ENCODE results near the gene ELMO1. TPM values are rescaled to one million over a fixed set of nuclear protein-coding genes. Genes with fewer than 3 reads are reported as not detected.

ELMO1 gene
- total and polyA plus RNA-seq, 2 of the 13 experiments (the other 11 are each of a cell fraction or from before 2014, with no cell fraction given), result 0.11 to 0.17 TPM

- TF ChIP-seq ZNF329 (CRISPR knock-in tag; IDR thresholded peaks at IDR 0.05; ENCODE audit: low read depth), result no peak
- TF ChIP-seq ZNF841 (CRISPR knock-in tag; IDR thresholded peaks at IDR 0.05; ENCODE audit: borderline replicate concordance), result 0 out of 2 replicates have a peak, but pooled peaks have one; percentile 24
- 0 out of 2 replicates have a peak, but pooled peaks have one; percentile 27 for TF ChIP-seq SNAPC2 (CRISPR knock-in tag; IDR thresholded peaks at IDR 0.05)
- TF ChIP-seq PRDM10 (CRISPR knock-in tag; IDR thresholded peaks at IDR 0.05; ENCODE audit: low read depth), result peak; percentile 54; the same call in 1 of the 2 replicates
- no peak for TF ChIP-seq ZNF235 (CRISPR knock-in tag; IDR thresholded peaks at IDR 0.05; ENCODE audit: borderline replicate concordance)
- TF ChIP-seq FOXM1 (CRISPR knock-in tag; IDR thresholded peaks at IDR 0.05), result no peak
- no peak for TF ChIP-seq ETV6 (CRISPR knock-in tag; conservative IDR thresholded peaks at IDR 0.05)
- TF ChIP-seq FOXO1 (CRISPR knock-in tag; IDR thresholded peaks at IDR 0.05), result peak; percentile 96
- TF ChIP-seq MED8 (CRISPR knock-in tag; IDR thresholded peaks at IDR 0.05; ENCODE audit: insufficient replicate concordance), result peak; percentile 86
- peak; percentile 95 for TF ChIP-seq TEAD3 (CRISPR knock-in tag; optimal IDR thresholded peaks at IDR 0.05; ENCODE audit: borderline replicate concordance)
- peak; percentile 76; the same call in 1 of the 2 replicates for TF ChIP-seq ZNF281 (CRISPR knock-in tag; IDR thresholded peaks at IDR 0.05; ENCODE audit: borderline replicate concordance)
- peak; percentile 86 for TF ChIP-seq SIX4 (CRISPR knock-in tag; IDR thresholded peaks at IDR 0.05)
- peak; percentile 69; the same call in 1 of the 2 replicates for TF ChIP-seq MEIS1 (CRISPR knock-in tag; IDR thresholded peaks at IDR 0.05; ENCODE audit: borderline replicate concordance)
- peak; percentile 92; the same call in 1 of the 2 replicates for TF ChIP-seq STAT5B (CRISPR knock-in tag; IDR thresholded peaks at IDR 0.05)
- peak; percentile 99 for TF ChIP-seq ARID5B (CRISPR knock-in tag; IDR thresholded peaks at IDR 0.05)
- peak; percentile 55; the same call in 1 of the 2 replicates for TF ChIP-seq HOXA3 (CRISPR knock-in tag; IDR thresholded peaks at IDR 0.05)
- TF ChIP-seq SOX6 (IDR thresholded peaks at IDR 0.05), result no peak
- TF ChIP-seq SOX6 (CRISPR knock-in tag; IDR thresholded peaks at IDR 0.05), result peak; percentile 86
- TF ChIP-seq EP300 (IDR thresholded peaks at IDR 0.05; ENCODE audit: low read depth in 2 of 2, low read length in 2 of 2), result peak; percentile 96 to 100
- TF ChIP-seq EP300 (CRISPR knock-in tag; IDR thresholded peaks at IDR 0.05; ENCODE audit: borderline replicate concordance), result peak; percentile 99
Measured at GRCh38 chr7:36971515-36972139, 477.0 kb downstream of the ELMO1 start (continued).

Data from HepG2 (cell line).